ENCODE data around the gene TAX1BP3. TPM values are rescaled to one million over a fixed set of nuclear protein-coding genes. Genes with fewer than 3 reads are reported as not detected.

The TAX1BP3 gene
- total and polyA plus RNA-seq, 9 of the 15 experiments (the other 6 are each of a cell fraction or from before 2014, with no cell fraction given), result 0.99 to 14.5 (median 6.2) TPM

DNA sequence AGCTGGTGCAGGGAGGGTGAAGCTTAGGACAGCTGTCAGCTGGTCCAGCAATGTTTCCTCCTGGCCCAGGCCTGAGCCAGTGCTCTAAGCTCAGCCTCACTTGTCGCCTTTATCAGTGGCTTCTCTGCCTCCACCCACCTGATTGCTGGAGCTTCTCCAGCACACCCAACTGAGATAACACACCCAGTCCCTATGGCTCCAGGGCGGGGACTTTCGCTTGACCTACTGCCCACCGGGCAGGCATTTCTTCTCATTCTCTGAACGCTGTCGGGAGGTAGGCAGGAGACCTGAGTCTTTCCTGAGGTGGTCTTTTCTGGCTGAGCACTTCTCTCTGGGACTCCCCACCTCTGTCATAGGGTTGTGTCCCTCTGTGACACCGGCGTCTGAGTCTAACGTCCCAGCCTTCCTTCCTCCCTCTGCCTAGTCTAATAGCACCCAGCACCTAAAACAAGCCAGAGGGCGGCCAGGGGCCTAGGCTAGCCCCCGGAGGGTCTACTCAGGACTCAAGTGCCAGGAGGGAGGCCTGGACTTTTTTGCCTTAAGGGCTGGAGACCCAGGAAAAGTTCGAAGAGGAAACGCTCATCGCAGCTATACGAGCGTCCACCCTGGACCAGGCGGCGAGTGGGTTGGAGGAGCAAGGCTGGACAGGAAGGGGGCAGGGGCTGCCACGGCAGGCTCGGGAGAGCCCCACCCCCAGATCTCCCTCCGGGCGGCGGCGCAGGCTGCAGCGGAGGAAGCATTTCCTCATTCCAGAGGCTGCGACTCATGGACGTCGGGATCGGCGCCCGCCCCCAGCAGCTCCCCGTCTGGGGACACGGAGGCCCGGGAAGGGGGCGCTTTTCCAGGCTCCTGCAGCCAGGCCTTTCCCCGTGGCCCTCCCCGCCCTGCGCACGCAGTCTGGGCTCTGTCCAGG is 756 bp downstream of the TAX1BP3 start (continued):
- TF ChIP-seq, protein P1, sequence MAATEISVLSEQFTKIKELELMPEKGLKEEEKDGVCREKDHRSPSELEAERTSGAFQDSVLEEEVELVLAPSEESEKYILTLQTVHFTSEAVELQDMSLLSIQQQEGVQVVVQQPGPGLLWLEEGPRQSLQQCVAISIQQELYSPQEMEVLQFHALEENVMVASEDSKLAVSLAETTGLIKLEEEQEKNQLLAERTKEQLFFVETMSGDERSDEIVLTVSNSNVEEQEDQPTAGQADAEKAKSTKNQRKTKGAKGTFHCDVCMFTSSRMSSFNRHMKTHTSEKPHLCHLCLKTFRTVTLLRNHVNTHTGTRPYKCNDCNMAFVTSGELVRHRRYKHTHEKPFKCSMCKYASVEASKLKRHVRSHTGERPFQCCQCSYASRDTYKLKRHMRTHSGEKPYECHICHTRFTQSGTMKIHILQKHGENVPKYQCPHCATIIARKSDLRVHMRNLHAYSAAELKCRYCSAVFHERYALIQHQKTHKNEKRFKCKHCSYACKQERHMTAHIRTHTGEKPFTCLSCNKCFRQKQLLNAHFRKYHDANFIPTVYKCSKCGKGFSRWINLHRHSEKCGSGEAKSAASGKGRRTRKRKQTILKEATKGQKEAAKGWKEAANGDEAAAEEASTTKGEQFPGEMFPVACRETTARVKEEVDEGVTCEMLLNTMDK (IDR thresholded peaks at IDR 0.05; ENCODE audit: borderline replicate concordance, insufficient read depth, low read depth, low read length, poor library complexity, severe bottlenecking), result peak; percentile 1
- TF ChIP-seq, protein P2, sequence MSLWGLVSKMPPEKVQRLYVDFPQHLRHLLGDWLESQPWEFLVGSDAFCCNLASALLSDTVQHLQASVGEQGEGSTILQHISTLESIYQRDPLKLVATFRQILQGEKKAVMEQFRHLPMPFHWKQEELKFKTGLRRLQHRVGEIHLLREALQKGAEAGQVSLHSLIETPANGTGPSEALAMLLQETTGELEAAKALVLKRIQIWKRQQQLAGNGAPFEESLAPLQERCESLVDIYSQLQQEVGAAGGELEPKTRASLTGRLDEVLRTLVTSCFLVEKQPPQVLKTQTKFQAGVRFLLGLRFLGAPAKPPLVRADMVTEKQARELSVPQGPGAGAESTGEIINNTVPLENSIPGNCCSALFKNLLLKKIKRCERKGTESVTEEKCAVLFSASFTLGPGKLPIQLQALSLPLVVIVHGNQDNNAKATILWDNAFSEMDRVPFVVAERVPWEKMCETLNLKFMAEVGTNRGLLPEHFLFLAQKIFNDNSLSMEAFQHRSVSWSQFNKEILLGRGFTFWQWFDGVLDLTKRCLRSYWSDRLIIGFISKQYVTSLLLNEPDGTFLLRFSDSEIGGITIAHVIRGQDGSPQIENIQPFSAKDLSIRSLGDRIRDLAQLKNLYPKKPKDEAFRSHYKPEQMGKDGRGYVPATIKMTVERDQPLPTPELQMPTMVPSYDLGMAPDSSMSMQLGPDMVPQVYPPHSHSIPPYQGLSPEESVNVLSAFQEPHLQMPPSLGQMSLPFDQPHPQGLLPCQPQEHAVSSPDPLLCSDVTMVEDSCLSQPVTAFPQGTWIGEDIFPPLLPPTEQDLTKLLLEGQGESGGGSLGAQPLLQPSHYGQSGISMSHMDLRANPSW (CRISPR knock-in tag; IDR thresholded peaks at IDR 0.05), result no peak
- TF ChIP-seq, protein P3, sequence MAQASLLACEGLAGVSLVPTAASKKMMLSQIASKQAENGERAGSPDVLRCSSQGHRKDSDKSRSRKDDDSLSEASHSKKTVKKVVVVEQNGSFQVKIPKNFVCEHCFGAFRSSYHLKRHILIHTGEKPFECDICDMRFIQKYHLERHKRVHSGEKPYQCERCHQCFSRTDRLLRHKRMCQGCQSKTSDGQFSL (CRISPR knock-in tag; IDR thresholded peaks at IDR 0.05), result no peak
- TF ChIP-seq, protein P3 (tag; IDR thresholded peaks at IDR 0.05), result no peak
- no peak for TF ChIP-seq RBM39 (optimal IDR thresholded peaks at IDR 0.05; ENCODE audit: low read depth, low read length)
- peak; percentile 20; the same call in 1 of the 2 replicates for TF ChIP-seq JUND (IDR thresholded peaks at IDR 0.05; ENCODE audit: borderline replicate concordance, low read depth, low read length)
- TF ChIP-seq JUND (tag; IDR thresholded peaks at IDR 0.05; ENCODE audit: borderline replicate concordance, low read depth, low read length), result peak; percentile 18; the same call in 1 of the 3 replicates
- no peak for TF ChIP-seq KAT2B (IDR thresholded peaks at IDR 0.05; ENCODE audit: low read depth, low read length)
- no peak for TF ChIP-seq CBFB (CRISPR knock-in tag; IDR thresholded peaks at IDR 0.05)
- TF ChIP-seq POLR3A (IDR thresholded peaks at IDR 0.05; ENCODE audit: borderline replicate concordance, extremely low read depth, insufficient read depth, insufficient read length), result no peak
- peak in 1 of 2 experiments; percentile 53; a peak in 1 of 4 replicates for TF ChIP-seq HDAC1 (IDR thresholded peaks at IDR 0.05)
- no peak for TF ChIP-seq RAD21 (CRISPR knock-in tag; conservative IDR thresholded peaks at IDR 0.05 in 1 of 2, IDR thresholded peaks at IDR 0.05 in 1 of 2)
- no peak for TF ChIP-seq KLF6 (CRISPR knock-in tag; IDR thresholded peaks at IDR 0.05; ENCODE audit: borderline replicate concordance)
- TF ChIP-seq YBX1 (IDR thresholded peaks at IDR 0.05), result no peak
- TF ChIP-seq, protein P4, sequence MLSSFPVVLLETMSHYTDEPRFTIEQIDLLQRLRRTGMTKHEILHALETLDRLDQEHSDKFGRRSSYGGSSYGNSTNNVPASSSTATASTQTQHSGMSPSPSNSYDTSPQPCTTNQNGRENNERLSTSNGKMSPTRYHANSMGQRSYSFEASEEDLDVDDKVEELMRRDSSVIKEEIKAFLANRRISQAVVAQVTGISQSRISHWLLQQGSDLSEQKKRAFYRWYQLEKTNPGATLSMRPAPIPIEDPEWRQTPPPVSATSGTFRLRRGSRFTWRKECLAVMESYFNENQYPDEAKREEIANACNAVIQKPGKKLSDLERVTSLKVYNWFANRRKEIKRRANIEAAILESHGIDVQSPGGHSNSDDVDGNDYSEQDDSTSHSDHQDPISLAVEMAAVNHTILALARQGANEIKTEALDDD (IDR thresholded peaks at IDR 0.05), result no peak
- TF ChIP-seq NCOA4 (IDR thresholded peaks at IDR 0.05; ENCODE audit: partially characterized antibody), result no peak
- 0 out of 2 replicates have a peak, but pooled peaks have one; percentile 26 for TF ChIP-seq ZEB2 (IDR thresholded peaks at IDR 0.05)
- no peak for TF ChIP-seq DDX20 (tag; IDR thresholded peaks at IDR 0.05; ENCODE audit: low read depth)
- no peak for TF ChIP-seq MEF2D (tag; conservative IDR thresholded peaks at IDR 0.05; ENCODE audit: low read depth)
- TF ChIP-seq CSDE1 (IDR thresholded peaks at IDR 0.05), result no peak
- no peak for TF ChIP-seq EHMT2 (IDR thresholded peaks at IDR 0.05)

Measured in K562 (cell line).